ENCODE results near the gene FIGN. TPM values are rescaled to one million over a fixed set of nuclear protein-coding genes. Genes with fewer than 3 reads are reported as not detected.

FIGN gene
- total RNA-seq, 1 experiment from 2014 or later, result not detected

- Histone ChIP-seq H3K27me3 (ENCODE audit: insufficient read depth, low read length) (peaks cover 73% of the 10 kb centered on the region), H3K79me2 (ENCODE audit: insufficient read depth, low read length) (no peaks in the 10 kb centered on the region), H4K20me1 (ENCODE audit: insufficient read depth) (no peaks in the 10 kb centered on the region), H3K36me3 (ENCODE audit: control insufficient read depth in 1 of 2, insufficient read depth in 2 of 2, low read length in 2 of 2) (no peaks in the 10 kb centered on the region), H3K9ac (ENCODE audit: low read length) (no peak overlapping the region), H2AFZ (ENCODE audit: low read depth, low read length, poor library complexity, severe bottlenecking) (no peak overlapping the region), H3K9me2 (ENCODE audit: insufficient read depth) (no peaks in the 10 kb centered on the region), H3K4me3 (replicated peaks in 1 of 2; ENCODE audit: low read depth in 1 of 2, low read length in 2 of 2) (no peak overlapping the region), H3K4me2 (ENCODE audit: low read length) (no peak overlapping the region), H3K9me3 (ENCODE audit: control insufficient read depth in 1 of 2, insufficient read depth in 1 of 2, low read depth in 1 of 2, low read length in 2 of 2) (no peaks in the 10 kb centered on the region), H3K4me1 (ENCODE audit: control insufficient read depth in 1 of 2, insufficient read depth in 2 of 2, low read length in 2 of 2) (no peaks in the 10 kb centered on the region), H3K27ac (ENCODE audit: low read depth, low read length) (no peak overlapping the region)
- RAD21 ChIA-PET (ENCODE audit: low non-redundant PET in 1 of 2, low total read pairs in 2 of 2, uncharacterized antibody in 2 of 2, unreplicated experiment in 2 of 2), result no interaction called here
- TF ChIP-seq EZH2phosphoT487 (IDR thresholded peaks at IDR 0.05; ENCODE audit: borderline replicate concordance) (no peak), ZFX (IDR thresholded peaks at IDR 0.05) (no peak), TCF7L2 (IDR thresholded peaks at IDR 0.05; ENCODE audit: borderline replicate concordance, extremely low read depth, insufficient read depth, insufficient read length) (no peak), MAX (IDR thresholded peaks at IDR 0.05) (no peak), CEBPB (IDR thresholded peaks at IDR 0.05; ENCODE audit: low read depth) (no peak), RAD21 (IDR thresholded peaks at IDR 0.05; ENCODE audit: low read depth) (no peak), ELF1 (IDR thresholded peaks at IDR 0.05; ENCODE audit: borderline replicate concordance, low read depth) (no peak), JUND (IDR thresholded peaks at IDR 0.05) (no peak), SRF (IDR thresholded peaks at IDR 0.05; ENCODE audit: low read depth) (no peak), REST (IDR thresholded peaks at IDR 0.05; ENCODE audit: low read depth) (no peak), SIN3A (IDR thresholded peaks at IDR 0.05; ENCODE audit: low read depth) (no peak), POLR2A (IDR thresholded peaks at IDR 0.05; ENCODE audit: borderline replicate concordance, extremely low read depth, insufficient read depth, insufficient read length) (no peak), YY1 (IDR thresholded peaks at IDR 0.05; ENCODE audit: extremely low read depth, insufficient replicate concordance, low read depth, low read length) (no peak), EZH2 (IDR thresholded peaks at IDR 0.05) (no peak), FOSL1 (IDR thresholded peaks at IDR 0.05; ENCODE audit: low read depth) (no peak), EGR1 (IDR thresholded peaks at IDR 0.05; ENCODE audit: low read depth) (no peak), ZNF274 (IDR thresholded peaks at IDR 0.05; ENCODE audit: low read depth, low read length) (no peak), ZBTB33 (IDR thresholded peaks at IDR 0.05; ENCODE audit: extremely low read depth, insufficient replicate concordance, low read length) (no peak)
- TF ChIP-seq, protein P1, sequence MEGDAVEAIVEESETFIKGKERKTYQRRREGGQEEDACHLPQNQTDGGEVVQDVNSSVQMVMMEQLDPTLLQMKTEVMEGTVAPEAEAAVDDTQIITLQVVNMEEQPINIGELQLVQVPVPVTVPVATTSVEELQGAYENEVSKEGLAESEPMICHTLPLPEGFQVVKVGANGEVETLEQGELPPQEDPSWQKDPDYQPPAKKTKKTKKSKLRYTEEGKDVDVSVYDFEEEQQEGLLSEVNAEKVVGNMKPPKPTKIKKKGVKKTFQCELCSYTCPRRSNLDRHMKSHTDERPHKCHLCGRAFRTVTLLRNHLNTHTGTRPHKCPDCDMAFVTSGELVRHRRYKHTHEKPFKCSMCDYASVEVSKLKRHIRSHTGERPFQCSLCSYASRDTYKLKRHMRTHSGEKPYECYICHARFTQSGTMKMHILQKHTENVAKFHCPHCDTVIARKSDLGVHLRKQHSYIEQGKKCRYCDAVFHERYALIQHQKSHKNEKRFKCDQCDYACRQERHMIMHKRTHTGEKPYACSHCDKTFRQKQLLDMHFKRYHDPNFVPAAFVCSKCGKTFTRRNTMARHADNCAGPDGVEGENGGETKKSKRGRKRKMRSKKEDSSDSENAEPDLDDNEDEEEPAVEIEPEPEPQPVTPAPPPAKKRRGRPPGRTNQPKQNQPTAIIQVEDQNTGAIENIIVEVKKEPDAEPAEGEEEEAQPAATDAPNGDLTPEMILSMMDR (IDR thresholded peaks at IDR 0.05 in 2 of 3, conservative IDR thresholded peaks at IDR 0.05 in 1 of 3; ENCODE audit: borderline replicate concordance in 1 of 3, insufficient read depth in 1 of 3, low read depth in 2 of 3, low read length in 2 of 3), result no peak
- ATAC-seq (no peak), DNase-seq (ENCODE audit: low read depth, low spot score) (no peak)
- BruUV-seq (replicated peaks), result no TSS peak
- intact Hi-C loops (cut with micrococcal nuclease), result no loop called here
- CTCF ChIA-PET, result no interaction called here
- POLR2A ChIA-PET, result no interaction called here
Observed at GRCh38 chr2:163697846-163698637, 37.8 kb downstream of the FIGN start.

All from HCT116 (cell line).